ENCODE results near the gene SARS2.
"Not testable (repeated sequence)": the region's sequence is repeated elsewhere in the genome, so short reads cannot be mapped to it uniquely, and the experiment has no call there.

Gene SARS2

GRCh38 chr19:38946229-38947010 lies 15.9 kb upstream of the SARS2 start:
- no peak for DNase-seq

GRCh38 chr19:38945562-38946228 lies 15.1 kb upstream of the SARS2 start:
- DNase-seq: no peak

- no peak for DNase-seq
Measured at GRCh38 chr19:38944981-38945506, 14.5 kb upstream of the SARS2 start.

- no peak for DNase-seq
Measured at GRCh38 chr19:38942471-38943181, 12.1 kb upstream of the SARS2 start.

GRCh38 chr19:38941979-38942378 lies 11.4 kb upstream of the SARS2 start:
- DNase-seq: no peak

GRCh38 chr19:38941466-38941865 lies 10.9 kb upstream of the SARS2 start:
- not testable (repeated sequence) for DNase-seq

GRCh38 chr19:38939957-38940356 lies 9.4 kb upstream of the SARS2 start:
- DNase-seq: no peak

GRCh38 chr19:38933544-38933943 lies 3.0 kb upstream of the SARS2 start:
- DNase-seq: no peak

GRCh38 chr19:38932425-38933179 lies 2.0 kb upstream of the SARS2 start:
- peak; percentile 64 for DNase-seq

- no peak for DNase-seq
Measured at GRCh38 chr19:38931521-38931793, 894 bp upstream of the SARS2 start.

- DNase-seq: peak; percentile 100
Measured at GRCh38 chr19:38930776-38931520, 385 bp upstream of the SARS2 start, which contains the start of gene MRPS12. Gene MRPS12 (plus strand): TSS chr19:38930944. CDS start chr19:38931295, 351 bp downstream.

- no peak for DNase-seq
Measured at GRCh38 chr19:38928391-38929001, 2.1 kb downstream of the SARS2 start.

- no peak for DNase-seq
Measured at GRCh38 chr19:38924388-38924787, 6.2 kb downstream of the SARS2 start.

GRCh38 chr19:38922482-38922881 lies 8.1 kb downstream of the SARS2 start:
- DNase-seq: no peak

GRCh38 chr19:38921420-38922274 lies 8.9 kb downstream of the SARS2 start:
- no peak for DNase-seq

GRCh38 chr19:38920602-38921419 lies 9.8 kb downstream of the SARS2 start:
- DNase-seq: no peak

- DNase-seq: no peak
Measured at GRCh38 chr19:38919837-38920601, 10.5 kb downstream of the SARS2 start.

- DNase-seq: no peak
Measured at GRCh38 chr19:38918526-38918925, 12.0 kb downstream of the SARS2 start.

- no peak for DNase-seq
Measured at GRCh38 chr19:38917921-38918491, 12.6 kb downstream of the SARS2 start.
